ENCODE data around the gene UNC13D.
A peak's percentile ranks its signal among the peaks of the same experiment; 100 is the strongest.

UNC13D gene

DNA sequence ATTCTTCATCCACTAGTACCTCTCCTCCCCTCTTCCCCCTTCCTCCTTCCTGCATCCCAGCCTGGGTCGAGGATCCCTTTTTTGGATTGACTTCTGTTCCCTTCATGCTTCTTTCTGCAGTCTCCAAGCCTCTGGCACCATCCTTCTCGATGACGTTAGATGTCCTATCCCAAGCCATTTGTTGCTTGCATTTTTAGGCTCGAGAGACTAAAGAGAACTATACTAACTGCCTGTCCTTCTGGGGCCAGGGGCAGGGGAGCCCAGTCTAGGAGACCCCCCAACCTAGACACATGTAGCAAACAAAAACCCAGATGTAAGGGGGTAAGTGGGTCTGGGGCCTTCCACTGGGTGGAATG, 35.7 kb downstream of the UNC13D start:
- Histone ChIP-seq H3K9me3 (ENCODE audit: control insufficient read depth, low read length) (no peaks in the 10 kb centered on the region), H3K27ac (ENCODE audit: low read depth, low read length, severe bottlenecking) (no peak overlapping the region), H3K4me3 (ENCODE audit: extremely low read depth, insufficient read depth, low read length, poor library complexity, severe bottlenecking) (no peak overlapping the region), H3K36me3 (ENCODE audit: control insufficient read depth, insufficient read depth, low read length) (peaks cover 34% of the 10 kb centered on the region), H3K4me1 (ENCODE audit: control insufficient read depth, insufficient read depth, low read length, poor library complexity, severe bottlenecking) (no peaks in the 10 kb centered on the region)
- WGBS, 2 experiments (ENCODE audit: insufficient coverage in 2 of 2), result 92 to 93% methylated on average over 3 to 4 of the region's 4 CpGs

DNA sequence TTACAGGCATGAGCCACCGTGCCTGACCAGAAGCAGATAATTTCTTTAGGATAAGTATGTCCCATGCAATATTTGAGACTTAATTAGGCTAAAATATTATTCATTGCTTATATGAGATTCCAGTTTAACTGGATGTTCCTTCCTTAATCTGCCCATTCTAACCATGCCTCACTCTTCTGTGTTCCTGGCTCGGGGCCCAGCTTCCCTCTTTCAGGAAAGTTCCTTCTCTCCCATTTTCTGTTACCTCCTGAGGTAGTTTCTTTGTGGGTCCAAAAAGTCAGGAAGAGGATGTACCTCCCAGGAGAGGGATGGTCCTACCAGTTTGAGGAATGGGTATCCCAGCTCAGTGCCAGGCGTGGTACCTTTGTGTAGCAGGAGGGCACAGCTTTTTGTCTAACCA, 36.3 kb downstream of the UNC13D start:
- WGBS, 2 experiments (ENCODE audit: insufficient coverage in 2 of 2), result 83 to 100% methylated on average over 1 to 2 of the region's 3 CpGs
- H3K27ac ChIP-seq (ENCODE audit: low read depth, low read length, severe bottlenecking), result no peak overlapping the region
- H3K4me3 ChIP-seq (ENCODE audit: extremely low read depth, insufficient read depth, low read length, poor library complexity, severe bottlenecking), result no peak overlapping the region
- peaks cover 27% of the 10 kb centered on the region for H3K36me3 ChIP-seq (ENCODE audit: control insufficient read depth, insufficient read depth, low read length)
- no peaks in the 10 kb centered on the region for H3K9me3 ChIP-seq (ENCODE audit: control insufficient read depth, low read length)
- no peaks in the 10 kb centered on the region for H3K4me1 ChIP-seq (ENCODE audit: control insufficient read depth, insufficient read depth, low read length, poor library complexity, severe bottlenecking)

DNA sequence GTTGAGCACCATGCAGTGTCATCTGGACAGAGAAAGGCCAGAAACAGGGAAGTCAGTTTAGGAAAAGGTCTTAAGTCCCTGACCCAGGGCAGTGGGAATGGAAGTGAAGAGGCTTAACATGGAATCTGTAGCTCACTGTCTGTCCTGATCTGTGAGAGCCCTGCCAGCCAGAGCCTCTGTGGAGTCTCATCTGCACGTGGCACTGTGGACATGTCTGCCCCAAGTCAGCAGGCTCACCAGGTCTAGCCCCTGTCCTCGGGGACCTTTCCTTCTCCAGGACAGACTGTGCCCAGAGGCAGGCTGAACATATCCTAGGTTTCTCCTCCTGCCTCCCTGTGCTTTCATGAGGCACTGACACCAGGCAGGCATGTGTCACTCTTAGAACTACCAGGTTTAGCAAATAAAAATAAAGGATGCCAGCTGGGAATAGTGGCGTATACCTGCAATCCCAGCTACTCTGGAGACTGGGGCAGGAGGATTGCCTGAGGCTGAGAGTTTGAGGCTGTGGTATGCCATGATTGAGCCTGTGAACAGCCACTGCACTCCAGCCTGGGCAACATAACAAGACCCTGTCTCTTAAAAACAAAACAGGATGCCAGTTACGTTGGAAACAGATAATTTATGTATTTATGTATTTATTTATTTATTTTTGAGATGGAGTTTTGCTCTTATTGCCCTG, 37.2 kb downstream of the UNC13D start:
- Histone ChIP-seq H3K4me1 (ENCODE audit: control insufficient read depth, insufficient read depth, low read length, poor library complexity, severe bottlenecking) (no peaks in the 10 kb centered on the region), H3K9me3 (ENCODE audit: control insufficient read depth, low read length) (no peaks in the 10 kb centered on the region), H3K27ac (ENCODE audit: low read depth, low read length, severe bottlenecking) (no peak overlapping the region), H3K4me3 (ENCODE audit: extremely low read depth, insufficient read depth, low read length, poor library complexity, severe bottlenecking) (no peak overlapping the region), H3K36me3 (ENCODE audit: control insufficient read depth, insufficient read depth, low read length) (peaks cover 26% of the 10 kb centered on the region)
- WGBS, 2 experiments (ENCODE audit: insufficient coverage in 2 of 2), result 94 to 100% methylated on average over 2 to 3 of the region's 4 CpGs

DNA sequence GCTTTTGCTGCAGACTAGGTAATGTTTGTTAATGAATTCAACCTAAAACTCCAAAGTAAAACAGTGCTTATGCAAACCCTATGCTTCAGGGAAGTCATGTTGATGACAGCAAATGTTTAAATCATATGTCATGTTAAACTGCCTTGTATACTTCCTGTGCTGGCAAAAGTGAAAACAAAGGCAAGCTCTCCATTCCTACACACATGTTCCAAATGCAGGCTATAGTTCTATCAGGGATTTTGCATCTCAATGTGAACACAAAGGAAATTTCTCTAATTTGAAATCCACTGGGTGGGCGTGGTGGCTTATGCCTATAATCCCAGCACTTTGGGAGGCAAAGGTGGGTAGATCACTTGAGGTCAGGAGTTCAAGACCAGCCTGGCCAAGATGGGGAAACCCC, 40.3 kb downstream of the UNC13D start:
- no peaks in the 10 kb centered on the region for H3K4me1 ChIP-seq (ENCODE audit: control insufficient read depth, insufficient read depth, low read length, poor library complexity, severe bottlenecking)
- H3K27ac ChIP-seq (ENCODE audit: low read depth, low read length, severe bottlenecking), result no peak overlapping the region
- no peak overlapping the region for H3K4me3 ChIP-seq (ENCODE audit: extremely low read depth, insufficient read depth, low read length, poor library complexity, severe bottlenecking)
- no CpG with 5 or more reads among the region's 1 CpG for WGBS, 2 experiments (ENCODE audit: insufficient coverage in 2 of 2)
- no peaks in the 10 kb centered on the region for H3K9me3 ChIP-seq (ENCODE audit: control insufficient read depth, low read length)
- H3K36me3 ChIP-seq (ENCODE audit: control insufficient read depth, insufficient read depth, low read length), result peaks cover 25% of the 10 kb centered on the region

DNA sequence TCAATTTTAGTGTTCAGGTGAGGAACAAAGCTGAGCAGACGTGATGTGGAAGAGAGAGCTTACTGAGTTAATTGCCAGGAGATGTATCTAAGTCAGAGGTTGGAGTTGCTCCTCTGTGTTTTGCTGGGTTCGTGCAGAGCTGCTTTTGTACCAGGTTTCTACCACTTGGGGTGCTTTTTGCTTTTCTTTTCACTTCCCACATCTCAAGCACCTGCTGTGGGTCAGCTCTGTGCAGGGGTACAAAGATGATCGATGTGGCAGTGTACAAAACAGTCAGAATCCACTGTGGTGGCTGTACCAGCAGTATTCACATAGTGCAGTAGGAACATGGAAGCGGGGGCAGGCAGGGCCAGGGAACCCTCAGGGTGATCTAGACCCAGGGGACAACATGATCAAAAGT, 44.8 kb downstream of the UNC13D start:
- WGBS, 2 experiments (ENCODE audit: insufficient coverage in 2 of 2), result 89 to 95% methylated on average over 3 of the region's 4 CpGs
- Histone ChIP-seq H3K9me3 (ENCODE audit: control insufficient read depth, low read length) (no peaks in the 10 kb centered on the region), H3K36me3 (ENCODE audit: control insufficient read depth, insufficient read depth, low read length) (peaks cover 67% of the 10 kb centered on the region), H3K4me1 (ENCODE audit: control insufficient read depth, insufficient read depth, low read length, poor library complexity, severe bottlenecking) (no peaks in the 10 kb centered on the region), H3K27ac (ENCODE audit: low read depth, low read length, severe bottlenecking) (no peak overlapping the region), H3K4me3 (ENCODE audit: extremely low read depth, insufficient read depth, low read length, poor library complexity, severe bottlenecking) (no peak overlapping the region)

DNA sequence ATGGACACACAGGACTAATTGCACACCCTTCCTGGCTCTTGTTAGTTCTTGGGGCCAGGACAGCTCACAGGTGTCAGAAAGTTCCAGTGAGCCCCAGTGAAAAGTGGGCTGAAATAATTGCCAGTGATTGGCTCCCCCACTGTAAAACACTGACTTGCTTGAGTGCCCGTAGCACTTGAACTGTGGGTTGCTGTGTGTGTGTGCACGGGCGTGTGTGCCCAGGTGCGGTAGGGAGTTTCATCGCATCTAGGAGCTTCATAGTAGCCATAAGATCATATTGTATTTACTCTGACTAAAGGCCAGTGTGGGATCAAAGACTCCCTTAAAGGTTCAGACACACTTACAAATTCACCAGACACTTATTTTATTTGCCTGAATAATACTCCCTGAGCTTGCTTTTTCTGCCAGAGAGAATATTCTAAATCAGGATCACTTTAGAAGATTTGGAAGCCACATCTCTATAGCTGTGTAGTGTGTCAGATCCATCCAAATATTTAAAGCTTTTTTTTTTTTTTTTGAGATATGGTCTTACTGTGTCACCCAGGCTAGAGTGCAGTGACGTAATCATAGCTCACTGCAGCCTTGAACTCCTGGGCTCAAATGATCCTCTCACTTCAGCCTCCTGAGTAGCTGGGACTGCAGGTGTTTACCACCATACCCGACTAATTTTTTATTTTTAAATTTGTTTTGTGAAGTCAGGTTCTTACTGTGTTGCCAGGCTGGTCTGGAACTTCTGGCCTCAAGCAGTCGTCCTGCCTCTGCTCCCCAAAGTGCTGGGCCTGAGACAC, 48.2 kb downstream of the UNC13D start:
- no peak overlapping the region for H3K4me3 ChIP-seq (ENCODE audit: extremely low read depth, insufficient read depth, low read length, poor library complexity, severe bottlenecking)
- WGBS, 2 experiments (ENCODE audit: insufficient coverage in 2 of 2), result 87 to 100% methylated on average over 3 of the region's 8 CpGs
- H3K27ac ChIP-seq (ENCODE audit: low read depth, low read length, severe bottlenecking), result no peak overlapping the region
- H3K4me1 ChIP-seq (ENCODE audit: control insufficient read depth, insufficient read depth, low read length, poor library complexity, severe bottlenecking), result no peaks in the 10 kb centered on the region
- no peaks in the 10 kb centered on the region for H3K9me3 ChIP-seq (ENCODE audit: control insufficient read depth, low read length)
- H3K36me3 ChIP-seq (ENCODE audit: control insufficient read depth, insufficient read depth, low read length), result peaks cover 88% of the 10 kb centered on the region

DNA sequence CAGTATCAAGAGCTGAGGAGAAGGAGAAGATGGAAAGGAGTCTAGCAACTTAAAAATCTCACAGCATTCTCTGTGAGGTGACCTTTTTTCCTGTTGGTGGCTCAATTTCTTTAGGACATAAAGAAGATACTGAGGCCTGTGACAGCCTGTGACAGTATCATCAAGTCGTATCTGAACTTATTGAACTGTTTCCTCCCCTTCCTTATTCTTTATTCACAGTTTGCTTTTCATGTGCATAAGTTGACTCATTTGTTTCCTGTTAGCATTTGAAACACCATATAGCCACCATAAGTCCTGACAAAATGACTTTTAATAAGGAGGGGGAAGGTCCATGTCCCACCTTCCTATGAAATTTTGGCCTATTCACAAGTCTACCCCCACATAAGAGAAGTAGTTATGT, 50.7 kb downstream of the UNC13D start:
- no peak overlapping the region for H3K4me3 ChIP-seq (ENCODE audit: extremely low read depth, insufficient read depth, low read length, poor library complexity, severe bottlenecking)
- no peaks in the 10 kb centered on the region for H3K4me1 ChIP-seq (ENCODE audit: control insufficient read depth, insufficient read depth, low read length, poor library complexity, severe bottlenecking)
- no peaks in the 10 kb centered on the region for H3K9me3 ChIP-seq (ENCODE audit: control insufficient read depth, low read length)
- H3K27ac ChIP-seq (ENCODE audit: low read depth, low read length, severe bottlenecking), result no peak overlapping the region
- WGBS, 2 experiments (ENCODE audit: insufficient coverage in 2 of 2), result 100% methylated on average over 1 of the region's 1 CpG; no CpG with 5 or more reads in 1 of the 2 experiments
- H3K36me3 ChIP-seq (ENCODE audit: control insufficient read depth, insufficient read depth, low read length), result peaks cover 81% of the 10 kb centered on the region

DNA sequence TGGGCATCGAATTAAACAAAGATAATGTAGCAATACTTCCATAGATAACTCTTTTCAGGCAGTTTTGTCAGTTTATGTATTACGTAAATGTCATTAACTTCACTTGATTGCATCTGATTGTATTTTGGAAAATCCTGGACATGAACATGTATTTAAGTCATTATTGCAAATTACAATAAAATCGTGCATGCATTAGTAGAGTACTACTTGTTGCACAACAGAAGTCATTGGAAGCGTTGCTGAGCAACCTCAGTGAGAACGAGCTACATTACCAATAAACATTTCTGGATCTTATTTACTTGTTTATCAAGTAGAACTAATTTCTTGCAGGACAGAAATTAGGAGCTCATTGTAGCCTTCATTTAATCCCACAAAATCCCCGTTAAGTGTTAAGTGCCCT, 53.0 kb downstream of the UNC13D start:
- H3K4me1 ChIP-seq (ENCODE audit: control insufficient read depth, insufficient read depth, low read length, poor library complexity, severe bottlenecking), result peaks cover 6% of the 10 kb centered on the region
- peaks cover 63% of the 10 kb centered on the region for H3K36me3 ChIP-seq (ENCODE audit: control insufficient read depth, insufficient read depth, low read length)
- H3K9me3 ChIP-seq (ENCODE audit: control insufficient read depth, low read length), result no peaks in the 10 kb centered on the region
- WGBS, 2 experiments (ENCODE audit: insufficient coverage in 2 of 2), result 100% methylated on average over 2 of the region's 6 CpGs; no CpG with 5 or more reads in 1 of the 2 experiments
- no peak overlapping the region for H3K27ac ChIP-seq (ENCODE audit: low read depth, low read length, severe bottlenecking)
- H3K4me3 ChIP-seq (ENCODE audit: extremely low read depth, insufficient read depth, low read length, poor library complexity, severe bottlenecking), result no peak overlapping the region

DNA sequence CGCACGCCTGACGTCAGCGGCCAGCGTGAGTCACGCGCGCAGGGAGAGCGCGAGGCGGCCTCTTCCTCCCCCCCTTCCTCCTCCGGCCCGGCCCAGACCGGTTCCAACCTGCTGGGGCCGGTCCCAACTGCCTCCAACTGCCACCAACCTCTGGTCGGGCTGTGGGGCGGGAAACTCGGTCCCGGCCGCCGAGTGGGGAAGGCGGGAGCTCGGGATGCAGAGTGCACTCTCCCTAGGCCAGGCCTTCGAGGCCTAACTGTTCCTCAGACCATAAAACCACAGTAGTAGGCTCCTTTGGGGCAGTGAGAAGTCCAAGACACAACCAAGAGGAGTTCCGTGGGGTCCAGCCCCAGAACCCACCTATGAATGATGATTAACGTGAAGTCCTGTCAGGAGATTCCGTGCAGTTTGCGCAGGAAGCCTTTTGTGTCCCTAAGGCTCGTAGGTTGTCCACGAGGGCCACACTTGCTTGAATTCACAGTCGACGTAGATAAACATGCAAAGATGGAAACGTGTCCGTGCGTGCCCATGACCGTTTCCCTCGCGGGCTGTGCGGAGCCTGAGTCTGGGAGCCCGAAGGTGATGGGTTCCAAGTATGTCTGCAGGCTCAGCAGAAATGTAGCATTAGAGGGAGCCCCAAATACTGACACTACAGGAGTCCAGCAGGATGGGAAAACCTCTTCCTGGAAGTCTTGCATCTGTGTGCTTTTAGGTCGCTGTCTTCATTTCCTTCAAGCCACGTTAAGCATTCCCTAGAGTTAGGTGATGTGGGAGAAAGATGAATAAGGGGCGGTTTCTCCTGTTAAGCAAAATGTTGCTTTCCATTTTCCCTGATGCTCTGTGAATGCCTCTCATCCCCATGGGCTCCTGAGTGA, 59.0 kb downstream of the UNC13D start:
- peaks cover 16% of the 10 kb centered on the region for H3K4me1 ChIP-seq (ENCODE audit: control insufficient read depth, insufficient read depth, low read length, poor library complexity, severe bottlenecking)
- peaks cover 8% of the 10 kb centered on the region for H3K36me3 ChIP-seq (ENCODE audit: control insufficient read depth, insufficient read depth, low read length)
- 13 to 18% methylated on average over 17 to 26 of the region's 43 CpGs for WGBS, 2 experiments (ENCODE audit: insufficient coverage in 2 of 2)
- no peaks in the 10 kb centered on the region for H3K9me3 ChIP-seq (ENCODE audit: control insufficient read depth, low read length)
- peak overlapping the region; percentile 48 for H3K4me3 ChIP-seq (ENCODE audit: extremely low read depth, insufficient read depth, low read length, poor library complexity, severe bottlenecking)
- H3K27ac ChIP-seq (ENCODE audit: low read depth, low read length, severe bottlenecking), result peak overlapping the region; percentile 100

DNA sequence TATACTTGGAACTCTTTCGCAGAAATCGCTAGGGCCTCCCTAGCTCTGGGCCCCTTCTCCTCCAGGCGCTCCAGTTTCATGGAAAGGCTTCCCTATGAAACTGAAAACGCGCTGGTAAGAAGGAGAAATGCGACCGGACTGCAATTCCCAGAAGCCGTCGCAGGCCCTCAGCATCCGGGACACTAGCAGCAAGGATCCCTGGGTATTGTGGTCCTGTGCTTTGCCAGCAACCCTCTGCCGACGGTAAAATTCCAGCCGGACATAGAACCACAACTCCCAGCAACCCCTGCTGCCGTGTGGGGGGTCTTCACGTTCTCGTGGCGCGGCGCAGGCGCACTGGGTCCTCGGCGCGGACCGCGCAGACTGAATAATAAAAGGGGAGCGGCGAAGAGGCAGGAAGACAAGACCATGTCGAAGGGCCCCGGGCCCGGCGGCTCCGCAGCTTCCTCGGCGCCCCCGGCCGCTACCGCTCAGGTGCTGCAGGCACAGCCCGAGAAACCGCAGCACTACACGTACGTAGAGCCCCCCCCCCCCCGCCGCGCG, 59.7 kb downstream of the UNC13D start, which contains the start of gene UNK:
TSS of gene UNK (plus strand) at position 334 of the 543 bp plus-strand sequence. CDS start at position 409, 75 bp downstream.
- Histone ChIP-seq H3K27ac (ENCODE audit: low read depth, low read length, severe bottlenecking) (peak within 1 kb of the TSS; percentile 100), H3K36me3 (ENCODE audit: control insufficient read depth, insufficient read depth, low read length) (peaks cover 3% of the 10 kb centered on the region), H3K4me1 (ENCODE audit: control insufficient read depth, insufficient read depth, low read length, poor library complexity, severe bottlenecking) (peaks cover 16% of the 10 kb centered on the region), H3K4me3 (ENCODE audit: extremely low read depth, insufficient read depth, low read length, poor library complexity, severe bottlenecking) (peak within 1 kb of the TSS; percentile 48), H3K9me3 (ENCODE audit: control insufficient read depth, low read length) (no peaks in the 10 kb centered on the region)
- 0 to 2% methylated on average over 38 to 40 of the region's 45 CpGs for WGBS, 2 experiments (ENCODE audit: insufficient coverage in 2 of 2)

Data from mesodermal cell (in vitro differentiated cells).